Kasumi-1 (cell line): ENCODE data around the gene BPHL.
A peak's percentile ranks its signal among the peaks of the same experiment; 100 is the strongest.
"Not testable (repeated sequence)": the region's sequence is repeated elsewhere in the genome, so short reads cannot be mapped to it uniquely, and the experiment has no call there.

ENCODE experiments used
- DNase-seq, 2 experiments: peaks; one replicate each; lab custom pipeline; 2025; lab: John Stamatoyannopoulos, UW

Gene BPHL

GRCh38 chr6:3122823-3123182 lies 4.3 kb downstream of the BPHL start:
- no peak for DNase-seq

- DNase-seq, result no peak
Observed at GRCh38 chr6:3124667-3125066, 6.2 kb downstream of the BPHL start.

DNA sequence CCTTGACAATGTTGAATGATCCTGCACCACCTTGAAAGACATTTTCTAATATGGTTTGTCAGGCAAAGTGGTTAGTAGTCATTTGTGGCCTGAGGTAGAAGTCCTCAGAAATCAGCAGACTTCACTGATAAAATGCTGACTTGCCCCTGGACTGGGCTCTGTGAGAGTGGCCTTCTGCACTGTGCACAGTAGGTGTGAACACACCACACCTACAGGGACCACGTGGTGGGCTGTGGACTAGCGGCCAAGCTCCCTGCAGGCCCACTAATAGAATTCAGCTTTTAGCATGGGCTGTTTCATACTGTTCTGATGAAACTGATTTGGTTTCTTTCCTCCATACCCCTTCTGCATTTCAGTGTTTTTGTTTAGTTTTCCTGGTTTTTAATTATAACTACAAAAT lies 7.3 kb downstream of the BPHL start:
- no peak for DNase-seq

- DNase-seq, result no peak
Observed at GRCh38 chr6:3128356-3129108, 10.0 kb downstream of the BPHL start.

- no peak for DNase-seq
Observed at GRCh38 chr6:3131695-3132094, 13.2 kb downstream of the BPHL start.

DNA sequence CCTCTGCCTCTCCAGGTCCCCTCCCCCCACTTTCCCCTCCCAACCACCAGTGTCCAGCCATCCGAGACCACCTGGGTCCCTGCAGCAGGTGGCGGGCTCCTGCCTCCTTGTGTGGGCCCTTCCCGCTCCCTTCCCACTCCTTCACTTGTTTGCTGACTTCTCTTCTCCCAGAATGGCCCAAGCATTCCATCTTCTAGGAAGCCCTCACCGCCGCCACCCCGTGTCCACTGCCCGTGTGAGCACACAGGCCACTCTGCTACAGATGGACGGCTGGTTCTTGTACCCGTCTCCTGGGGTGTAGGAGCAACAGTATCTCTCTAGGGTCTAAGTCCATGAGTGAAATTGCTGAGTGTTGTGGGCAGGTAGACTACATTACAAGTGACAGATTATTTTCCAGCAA lies 15.0 kb downstream of the BPHL start:
- no peak for DNase-seq

- no peak for DNase-seq
Observed at GRCh38 chr6:3135668-3136291, 17.3 kb downstream of the BPHL start.

GRCh38 chr6:3136292-3137011 lies 17.9 kb downstream of the BPHL start:
- DNase-seq, result no peak

GRCh38 chr6:3137057-3137777 lies 18.7 kb downstream of the BPHL start:
- no peak for DNase-seq

DNA sequence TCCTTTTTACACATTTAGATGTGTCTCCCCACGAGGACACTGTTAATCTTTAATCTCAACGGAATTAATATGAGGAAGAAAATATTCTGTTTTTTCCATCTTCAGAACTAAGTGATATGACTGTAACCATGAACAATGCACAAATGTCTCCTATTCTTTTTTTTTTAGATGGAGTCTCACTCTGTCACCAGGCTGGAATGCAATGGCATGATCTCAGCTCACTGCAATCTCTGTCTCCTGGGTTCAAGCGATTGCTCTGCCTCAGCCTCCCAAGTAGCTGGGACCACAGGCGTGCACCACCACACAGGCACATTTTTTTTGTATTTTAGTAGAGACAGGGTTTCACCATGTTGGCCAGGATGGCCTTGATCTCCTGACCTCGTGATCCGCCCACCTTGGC lies 19.4 kb downstream of the BPHL start:
- not testable (repeated sequence) for DNase-seq

- DNase-seq, result no peak
Observed at GRCh38 chr6:3138341-3138740, 19.8 kb downstream of the BPHL start.

DNA sequence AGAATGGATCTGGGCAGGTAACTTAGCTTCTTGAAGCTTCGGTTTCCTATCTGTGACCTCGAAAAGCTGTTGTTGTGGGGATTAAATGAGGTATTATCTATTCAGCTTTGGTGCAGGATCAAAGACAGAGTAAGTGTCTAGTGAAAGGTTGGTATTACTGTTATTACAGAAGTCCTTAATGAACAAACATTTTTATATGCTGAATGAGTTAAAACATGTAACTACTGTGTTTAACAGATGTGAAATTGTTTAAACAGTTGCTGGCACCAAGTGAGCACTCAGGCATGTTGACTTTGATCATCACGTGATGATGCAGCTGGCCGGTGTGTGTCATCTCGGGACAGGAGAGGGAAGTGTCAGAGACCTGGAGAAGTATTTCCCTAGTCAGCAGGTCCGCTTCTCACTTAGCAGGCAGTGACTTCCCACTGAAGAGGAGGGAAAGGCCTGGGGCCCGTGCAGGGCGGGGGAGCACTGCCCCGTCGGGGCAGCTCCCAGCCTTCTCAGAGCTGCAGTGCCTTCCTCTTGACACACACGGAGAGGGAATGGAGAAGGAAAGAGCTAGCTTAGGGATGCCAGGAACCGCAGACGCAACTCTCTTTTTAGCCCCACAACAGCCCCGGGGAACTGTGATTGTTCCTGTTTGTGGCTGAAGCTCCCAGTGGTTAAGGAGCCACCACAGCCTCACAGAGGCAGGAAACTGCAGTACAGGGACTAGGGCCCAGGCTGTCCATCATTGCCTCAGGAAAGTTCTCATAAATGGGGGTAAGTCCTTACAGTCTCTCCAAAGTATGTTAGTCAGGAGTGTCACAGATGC lies 20.8 kb downstream of the BPHL start:
- peak; percentile 95 for DNase-seq

DNA sequence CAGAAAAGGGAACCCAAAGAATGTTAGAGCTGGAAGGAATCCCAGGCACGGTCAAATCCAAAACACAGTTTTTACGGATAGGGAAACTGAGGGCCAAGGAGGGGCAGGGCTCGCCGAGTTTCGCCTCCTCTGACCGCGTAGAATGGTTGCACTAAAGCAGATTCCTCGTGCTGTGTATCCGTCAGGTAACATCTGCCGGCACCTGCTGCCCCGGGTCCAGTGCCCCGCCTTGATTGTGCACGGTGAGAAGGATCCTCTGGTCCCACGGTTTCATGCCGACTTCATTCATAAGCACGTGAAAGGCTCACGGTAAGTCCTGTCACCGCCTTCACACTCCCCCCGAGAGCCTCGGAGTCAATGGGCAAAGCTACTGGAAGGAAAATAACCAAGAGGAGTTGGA lies 21.7 kb downstream of the BPHL start:
- no peak for DNase-seq

GRCh38 chr6:3142536-3142935 lies 24.0 kb downstream of the BPHL start:
- DNase-seq, result no peak

DNA sequence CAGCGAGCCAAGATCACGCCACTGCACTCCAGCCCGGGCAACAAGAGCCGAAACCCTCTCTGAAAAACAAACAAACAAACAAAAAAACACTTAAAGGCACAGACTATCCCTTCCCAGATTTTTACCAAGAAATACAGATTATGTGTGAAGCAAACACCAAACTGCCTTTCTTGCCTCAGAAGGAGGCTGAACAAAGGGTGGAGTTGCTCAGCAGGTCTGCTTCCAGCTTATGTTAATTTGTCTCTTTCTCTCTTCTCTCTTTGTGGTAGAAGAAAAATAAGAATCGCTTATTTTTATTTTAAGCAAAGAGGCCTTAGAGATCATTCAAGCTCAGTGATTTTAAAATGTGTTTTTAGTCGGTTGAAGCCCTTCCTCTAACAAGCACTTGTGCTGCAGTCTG lies 24.6 kb downstream of the BPHL start:
- DNase-seq, result no peak

DNA sequence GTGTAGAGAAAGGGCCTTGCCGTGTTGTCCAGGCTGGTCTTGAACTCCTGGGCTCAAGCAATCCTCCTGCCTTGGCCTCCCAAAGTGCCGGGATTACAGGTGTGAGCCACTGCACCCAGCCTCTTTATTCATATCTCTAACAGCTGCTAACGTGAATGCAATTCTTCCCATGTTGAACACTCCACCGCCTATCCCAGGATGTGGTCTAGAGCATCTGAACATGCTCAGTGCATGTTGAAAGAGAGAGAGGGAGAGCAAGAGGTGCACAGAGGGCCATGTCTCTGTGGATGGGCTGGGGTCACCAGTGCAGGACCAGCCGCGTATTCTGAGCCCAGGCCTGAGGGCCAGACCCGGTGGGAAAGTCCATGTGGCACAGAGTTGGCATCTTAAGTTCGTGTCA lies 26.1 kb downstream of the BPHL start:
- no peak for DNase-seq

GRCh38 chr6:3147914-3148757 lies 29.6 kb downstream of the BPHL start:
- no peak for DNase-seq

DNA sequence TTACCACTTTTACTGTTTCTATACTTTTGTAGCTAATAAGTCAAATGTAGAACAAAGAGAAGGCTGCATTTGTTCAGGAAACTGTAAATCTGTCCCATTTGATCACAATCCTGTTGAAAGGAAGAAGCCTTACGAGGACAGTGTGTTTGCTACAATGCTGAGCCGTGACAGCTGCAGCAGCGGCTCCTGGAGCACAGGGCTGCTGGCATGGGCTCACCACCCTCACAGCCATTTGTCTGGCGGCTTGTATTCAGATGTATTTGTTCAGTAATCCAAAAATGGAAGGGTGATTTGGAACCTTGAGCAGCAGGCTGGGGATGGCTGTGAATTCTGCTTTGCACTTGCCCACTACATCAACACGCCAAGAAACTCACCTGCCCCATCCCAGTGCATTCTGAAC lies 33.2 kb downstream of the BPHL start:
- DNase-seq, result no peak

DNA sequence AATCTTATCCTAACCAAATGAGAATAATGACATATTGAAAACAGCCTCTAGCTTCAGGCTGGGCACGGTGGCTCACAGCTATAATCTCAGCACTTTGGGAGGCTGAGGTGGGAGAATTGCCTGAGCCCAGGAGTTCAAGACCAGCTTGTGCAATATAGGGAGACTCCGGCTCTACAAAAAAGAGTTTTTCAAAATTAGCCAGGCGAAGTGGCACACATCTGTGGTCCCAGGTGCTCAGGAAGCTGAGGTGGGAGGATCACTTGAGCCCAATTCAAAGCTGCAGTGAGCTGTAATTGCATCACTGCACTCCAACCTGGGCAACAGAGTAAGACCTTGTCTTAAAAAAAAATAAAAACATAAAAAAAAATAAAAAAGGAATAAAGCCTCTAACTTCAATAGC lies 34.2 kb downstream of the BPHL start:
- no peak for DNase-seq

- not testable (repeated sequence) for DNase-seq
Observed at GRCh38 chr6:3155416-3155815, 36.9 kb downstream of the BPHL start.
